Measurements from ENCODE around the gene SEMA6A. TPM values are rescaled to one million over a fixed set of nuclear protein-coding genes. Genes with fewer than 3 reads are reported as not detected.

The SEMA6A gene
- total and polyA plus RNA-seq, 8 donors = 8.9 to 24.5 (median 14.1) TPM

GRCh38 chr5:116404792-116405191 lies 169.8 kb downstream of the SEMA6A start:
- Histone ChIP-seq H3K36me3 (no peaks in the 10 kb centered on the region), H3K27ac (no peak overlapping the region), H3K4me3 (no peak overlapping the region), H3K4me1 (peaks cover 0 to 1% (median 0%) of the 10 kb centered on the region in 3 donors), H3K27me3 (no peaks in the 10 kb centered on the region), H3K9me3 (no peaks in the 10 kb centered on the region)
- FAIRE-seq = no peak
- ATAC-seq = no peak
- TF ChIP-seq CTCF (IDR thresholded peaks at IDR 0.05) = no peak
- no peak for DNase-seq
- intact Hi-C loops (cut with DNase I) = no loop called here
- 68 to 71% methylated on average over 3 of the region's 3 CpGs for WGBS, 2 donors

- no peak overlapping the region for H3K4me3 ChIP-seq
- no peak for TF ChIP-seq CTCF (IDR thresholded peaks at IDR 0.05)
- no peaks in the 10 kb centered on the region for H3K27me3 ChIP-seq
- H3K9me3 ChIP-seq = no peaks in the 10 kb centered on the region
- DNase-seq (no peak), ATAC-seq (peak in 1 of 4 donors; percentile 23), FAIRE-seq (no peak)
- intact Hi-C loops (cut with DNase I) = no loop called here
- 73 to 76% methylated on average over 2 of the region's 2 CpGs for WGBS, 2 donors
- no peaks in the 10 kb centered on the region for H3K4me1 ChIP-seq
- H3K36me3 ChIP-seq = no peaks in the 10 kb centered on the region
- H3K27ac ChIP-seq = no peak overlapping the region
Measured at GRCh38 chr5:116404016-116404415, 170.6 kb downstream of the SEMA6A start.

- H3K36me3 ChIP-seq = no peaks in the 10 kb centered on the region
- DNase-seq (no peak), ATAC-seq (peak in 1 of 4 donors; percentile 48), FAIRE-seq (no peak)
- no peaks in the 10 kb centered on the region for H3K27me3 ChIP-seq
- H3K4me3 ChIP-seq = no peak overlapping the region
- no peaks in the 10 kb centered on the region for H3K9me3 ChIP-seq
- H3K27ac ChIP-seq = no peak overlapping the region
- intact Hi-C loops (cut with DNase I) = no loop called here
- WGBS, 2 donors = 67 to 69% methylated on average over 5 of the region's 5 CpGs
- peaks cover 0 to under 1% (median 0%) of the 10 kb centered on the region in 3 donors for H3K4me1 ChIP-seq
- TF ChIP-seq CTCF (IDR thresholded peaks at IDR 0.05) = no peak
Measured at GRCh38 chr5:116402235-116402634, 172.4 kb downstream of the SEMA6A start.

- intact Hi-C loops (cut with DNase I) = no loop called here
- WGBS, 2 donors = 84 to 91% methylated on average over 10 of the region's 10 CpGs
- Histone ChIP-seq H3K27ac (no peak overlapping the region), H3K36me3 (no peaks in the 10 kb centered on the region), H3K9me3 (no peaks in the 10 kb centered on the region), H3K27me3 (no peaks in the 10 kb centered on the region), H3K4me3 (no peak overlapping the region), H3K4me1 (peaks cover under 1 to 7% (median 2%) of the 10 kb centered on the region in 3 donors)
- no peak for TF ChIP-seq CTCF (IDR thresholded peaks at IDR 0.05)
- ATAC-seq (no peak), DNase-seq (no peak), FAIRE-seq (no peak)
Measured at GRCh38 chr5:116401576-116401975, 173.0 kb downstream of the SEMA6A start.

DNA sequence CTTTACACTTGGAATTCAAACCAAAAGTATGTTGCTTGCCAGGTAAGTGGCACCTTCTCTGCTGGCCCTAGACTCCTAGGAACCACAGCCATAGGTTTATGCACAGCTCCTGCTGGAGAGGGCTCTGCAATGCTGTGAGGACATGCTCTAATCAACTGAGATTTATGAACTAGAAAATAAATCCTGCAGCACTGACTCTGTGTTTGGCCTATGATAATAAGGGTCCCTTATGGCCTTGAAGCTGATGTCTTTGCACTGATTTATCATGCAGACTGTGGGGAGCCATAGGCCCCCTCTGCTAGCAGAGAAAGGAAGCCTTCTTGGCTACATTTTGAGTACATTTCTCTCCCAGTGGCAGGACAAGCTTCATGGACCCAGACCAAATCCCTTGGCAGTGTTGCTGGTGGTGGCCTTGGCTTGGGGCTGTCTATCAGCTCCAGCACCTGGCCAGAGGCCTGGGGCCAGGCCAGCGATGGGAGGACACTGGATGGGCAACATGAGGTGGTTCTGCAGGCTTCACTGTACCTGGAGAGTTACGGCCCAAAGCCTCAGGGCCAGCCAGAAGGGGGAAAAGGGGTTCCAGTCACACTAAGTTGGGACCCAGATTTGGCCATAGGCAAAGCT lies 178.0 kb downstream of the SEMA6A start:
- WGBS, 2 donors = 19 to 38% methylated on average over 2 of the region's 2 CpGs

More for the DNA sequence above, 178.0 kb downstream of the SEMA6A start:
- Histone ChIP-seq H3K27me3 (no peaks in the 10 kb centered on the region), H3K4me3 (no peak overlapping the region), H3K9me3 (no peaks in the 10 kb centered on the region), H3K27ac (peak overlapping the region in 3 of 4 donors; percentile 17 to 57 (median 47)), H3K36me3 (no peaks in the 10 kb centered on the region), H3K4me1 (peaks cover 10 to 19% (median 12%) of the 10 kb centered on the region in 3 donors)
- DNase-seq = peak; percentile 66 to 84 (median 70)
- no peak for TF ChIP-seq CTCF (IDR thresholded peaks at IDR 0.05)
- intact Hi-C loops (cut with DNase I) = no loop called here
- FAIRE-seq = no peak
- ATAC-seq = peak; percentile 90 to 96 (median 94)
